H1 (cell line): ENCODE results near the gene UBE2E3. TPM values are rescaled to one million over a fixed set of nuclear protein-coding genes. Genes with fewer than 3 reads are reported as not detected.

Source experiments
- BACH1 ChIP-seq: IDR thresholded peaks from 2 replicates; pipeline ENCODE4 v1.6.1; 2012; ENCODE audit warnings: low read length, improper control_type of control experiment
- BCL11A ChIP-seq, 2 experiments: IDR thresholded peaks; one replicate each; pipeline ENCODE4 v1.6.1; 2011; ENCODE audit warnings: low read depth in 2 of 2, low read length in 2 of 2, mild to moderate bottlenecking in 2 of 2
- BRCA1 ChIP-seq: IDR thresholded peaks from 2 replicates; pipeline ENCODE4 v1.6.1; 2012; ENCODE audit warnings: low read depth, low read length, improper control_type of control experiment
- CBX8 ChIP-seq: fragments of 300-800, 300-1000 bp; sonication (generic); IDR thresholded peaks from 2 replicates; pipeline ENCODE4 v1.7.1; 2016; ENCODE audit warnings: low read depth, low read length, borderline replicate concordance
- CEBPB ChIP-seq: IDR thresholded peaks from 2 replicates; pipeline ENCODE4 v1.6.1; 2012; ENCODE audit warnings: low read depth, low read length
- CHD1 ChIP-seq: IDR thresholded peaks from 2 replicates; pipeline ENCODE4 v1.6.1; 2012; ENCODE audit warnings: low read depth, low read length, improper control_type of control experiment
- HDAC2 ChIP-seq, 2 experiments: fragments of 300-600 bp in 1 of 2; sonication (generic) in 1 of 2; IDR thresholded peaks; 2 replicates each; pipeline ENCODE4 v1.6.1; 2011 to 2012; ENCODE audit warnings: low read depth in 2 of 2, low read length in 2 of 2, mild to moderate bottlenecking in 2 of 2, moderate library complexity in 2 of 2, borderline replicate concordance in 1 of 2, inconsistent platforms in 1 of 2
- KDM4A ChIP-seq: IDR thresholded peaks from one replicate; pipeline ENCODE4 v1.7.1; 2012; ENCODE audit warnings: low read depth, mild to moderate bottlenecking, moderate library complexity, low read length, inconsistent platforms; ENCODE audit not compliant: severe bottlenecking
- KDM5A ChIP-seq: fragments of 200-600 bp; IDR thresholded peaks from 2 replicates; pipeline ENCODE4 v1.7.1; 2012; ENCODE audit warnings: mild to moderate bottlenecking, low read length, inconsistent platforms, mixed read lengths
- NANOG ChIP-seq: IDR thresholded peaks from 2 replicates; pipeline ENCODE4 v1.6.1; 2011; ENCODE audit warnings: low read length, low read depth, mild to moderate bottlenecking, inconsistent platforms; ENCODE audit not compliant: insufficient read depth, poor library complexity, severe bottlenecking
- RAD21 ChIP-seq, 2 experiments: IDR thresholded peaks in 1 of 2; conservative IDR thresholded peaks in 1 of 2; 2 replicates each; pipeline ENCODE4 v1.6.1; 2011; ENCODE audit warnings: low read depth in 2 of 2, low read length in 2 of 2, improper control_type of control experiment in 1 of 2, inconsistent platforms in 1 of 2, mild to moderate bottlenecking in 1 of 2, moderate library complexity in 1 of 2
- RXRA ChIP-seq: IDR thresholded peaks from 2 replicates; pipeline ENCODE4 v1.6.1; 2011; ENCODE audit warnings: low read depth, mild to moderate bottlenecking, low read length, moderate library complexity; ENCODE audit not compliant: insufficient read depth
- SP2 ChIP-seq: IDR thresholded peaks from 2 replicates; pipeline ENCODE4 v1.6.1; 2012; ENCODE audit warnings: mild to moderate bottlenecking, low read length, inconsistent platforms
- SRF ChIP-seq: IDR thresholded peaks from 2 replicates; pipeline ENCODE4 v1.6.1; 2011; ENCODE audit warnings: mild to moderate bottlenecking, low read depth, low read length, moderate library complexity
- TAF1 ChIP-seq: IDR thresholded peaks from 2 replicates; pipeline ENCODE4 v1.6.1; 2011; ENCODE audit warnings: mild to moderate bottlenecking, low read depth, low read length
- TEAD4 ChIP-seq: IDR thresholded peaks from 2 replicates; pipeline ENCODE4 v1.6.1; 2012; ENCODE audit warnings: low read depth, low read length, inconsistent platforms, mixed read lengths
- YY1 ChIP-seq: IDR thresholded peaks from 2 replicates; pipeline ENCODE4 v1.6.1; 2011; ENCODE audit warnings: low read depth, mild to moderate bottlenecking, low read length
- polyA plus RNA-seq, 7 experiments: library from polyadenylated mRNA; depleted of rRNA in 3 of 7; stranded (reverse) in 5 of 7; unstranded in 2 of 7; fragments of >200 nt in 5 of 7; fragments of 200-250 nt in 2 of 7; gene quantifications; 1 replicate in 5 of 7; 2 replicates in 1 of 7; 4 replicates in 1 of 7; pipeline versions ENCODE4 v1.2.1 to v1.2.3, GENCODE V29; 2011 to 2013; ENCODE audit warnings: missing spikeins in 2 of 7, mixed read lengths in 2 of 7
- total RNA-seq: library from RNA; stranded (reverse); fragmentation: NEBNext Ultra II Directional; extraction: Animal tissue kit (Norgen Biotek cat#: 25700); gene quantifications from 2 replicates; pipeline ENCODE4 v1.2.1, GENCODE V29; 2021
- TF ChIP-seq, protein P1 (sequence below): IDR thresholded peaks from 2 replicates; pipeline ENCODE4 v1.6.1; 2011; ENCODE audit warnings: low read depth, mild to moderate bottlenecking, low read length; ENCODE audit not compliant: insufficient read depth

UBE2E3 gene
- total and polyA plus RNA-seq, 2 of the 8 experiments (the other 6 are each of a cell fraction or from before 2014, with no cell fraction given), result 106 to 132 TPM

DNA sequence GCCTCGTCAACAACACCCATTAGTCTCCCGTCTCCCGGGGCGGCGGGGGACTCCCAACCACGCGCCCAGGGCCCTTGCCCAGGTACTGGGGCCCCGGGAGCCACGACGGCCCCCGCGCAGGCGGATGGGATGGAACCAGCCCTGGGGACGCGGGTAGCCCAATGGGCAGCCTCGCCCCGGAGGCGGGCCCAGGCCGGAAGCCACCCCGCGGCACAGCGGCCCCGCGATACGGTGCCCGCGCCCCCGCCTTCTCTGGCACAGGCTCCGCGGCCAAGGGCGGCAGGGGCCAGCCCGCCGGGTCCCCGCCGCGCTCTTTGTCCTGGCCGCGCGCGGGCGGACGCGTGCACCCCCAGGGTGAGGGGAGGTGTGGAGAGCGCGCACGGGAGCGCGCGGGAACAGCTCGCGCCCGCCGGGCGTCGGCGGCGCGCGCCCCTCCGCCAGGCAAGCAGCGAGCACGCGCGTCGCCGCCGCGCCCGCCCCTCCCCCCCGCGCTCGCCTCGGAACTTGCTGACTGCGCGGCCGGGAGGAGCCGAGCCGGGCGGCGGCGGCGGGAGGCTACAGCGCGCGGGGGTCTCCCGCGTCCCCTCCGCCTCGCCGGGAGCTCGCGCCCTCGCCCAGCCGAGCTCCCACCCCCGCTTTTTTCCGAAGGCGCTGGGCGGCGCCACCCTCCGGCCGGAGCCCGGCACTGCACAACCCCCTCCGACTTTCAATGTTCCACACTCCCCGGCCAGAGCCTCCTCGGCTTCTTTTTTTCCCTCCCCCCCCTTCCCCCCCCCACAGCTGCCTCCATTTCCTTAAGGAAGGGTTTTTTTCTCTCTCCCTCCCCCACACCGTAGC is at the start of gene UBE2E3 (continued):
- TF ChIP-seq YY1 (peak; percentile 46; the same call in 1 of the 2 replicates), RXRA (no peak), SP2 (no peak), KDM5A (no peak), BRCA1 (no peak; the same call in 1 of the 2 replicates), RAD21 (IDR thresholded peaks at IDR 0.05 in 1 of 2, conservative IDR thresholded peaks at IDR 0.05 in 1 of 2; ENCODE audit: low read depth in 2 of 2, low read length in 2 of 2) (peak; percentile 52 to 54), BACH1 (peak; percentile 27; the same call in 1 of the 2 replicates), NANOG (no peak), HDAC2 (IDR thresholded peaks at IDR 0.05; ENCODE audit: borderline replicate concordance in 1 of 2, low read depth in 2 of 2, low read length in 2 of 2) (no peak), CEBPB (no peak), TEAD4 (no peak), KDM4A (peak; percentile 88), BCL11A (IDR thresholded peaks at IDR 0.05; ENCODE audit: low read depth in 2 of 2, low read length in 2 of 2) (no peak), SRF (no peak), TAF1 (peak; percentile 60; the same call in 1 of the 2 replicates), CHD1 (no peak), CBX8 (no peak)
- TF ChIP-seq, protein P1, sequence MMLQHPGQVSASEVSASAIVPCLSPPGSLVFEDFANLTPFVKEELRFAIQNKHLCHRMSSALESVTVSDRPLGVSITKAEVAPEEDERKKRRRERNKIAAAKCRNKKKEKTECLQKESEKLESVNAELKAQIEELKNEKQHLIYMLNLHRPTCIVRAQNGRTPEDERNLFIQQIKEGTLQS, result no peak
